IPS DF 6.9 (cell line): ENCODE results near the gene CHST2.

Experiments used
- DNase-seq: peaks from one replicate; pipeline ENCODE4 v3.0.0-alpha.2; 2013; ENCODE audit warnings: low read depth, low spot score
- H3K27ac ChIP-seq: one replicate; pipeline ENCODE4 v1.5.1; 2013; ENCODE audit warnings: low read length, control low read depth
- H3K27me3 ChIP-seq: 2 replicates; pipeline ENCODE4 v1.6.1; 2013; ENCODE audit warnings: mild to moderate bottlenecking, low read length; ENCODE audit not compliant: control insufficient read depth, insufficient read depth
- H3K36me3 ChIP-seq: 2 replicates; pipeline ENCODE4 v1.6.1; 2013; ENCODE audit warnings: low read length; ENCODE audit not compliant: control insufficient read depth, insufficient read depth
- H3K4me1 ChIP-seq: 2 replicates; pipeline ENCODE4 v1.6.1; 2013; ENCODE audit warnings: low read length; ENCODE audit not compliant: control insufficient read depth, insufficient read depth
- H3K4me3 ChIP-seq: 2 replicates; pipeline ENCODE4 v1.5.1; 2013; ENCODE audit warnings: mild to moderate bottlenecking, low read length
- H3K9me3 ChIP-seq: 2 replicates; pipeline ENCODE4 v1.6.1; 2013; ENCODE audit warnings: low read length, inconsistent platforms; ENCODE audit not compliant: control insufficient read depth, insufficient read depth
- WGBS: extraction: QIAGEN DNeasy Blood & Tissue Kit; methylation state at CpG from one replicate; pipeline ENCODE4 v1.1.7; 2013; ENCODE audit warnings: mixed read lengths, missing lambda C conversion rate; ENCODE audit not compliant: insufficient read length, insufficient coverage; 5-methylcytosine and 5-hydroxymethylcytosine counted together

The CHST2 gene

GRCh38 chr3:143121241-143122088 is 1.9 kb downstream of the CHST2 start:
- DNase-seq: peak; percentile 50
- peaks cover 3% of the 10 kb centered on the region; the same call in 1 of the 2 replicates for H3K4me1 ChIP-seq
- WGBS: no CpG with 5 or more reads among the region's 79 CpGs

GRCh38 chr3:143122089-143122430 is 2.5 kb downstream of the CHST2 start:
- Histone ChIP-seq H3K27ac (no peak overlapping the region), H3K4me3 (no peak overlapping the region), H3K36me3 (no peaks in the 10 kb centered on the region), H3K4me1 (peaks cover 3% of the 10 kb centered on the region; the same call in 1 of the 2 replicates), H3K9me3 (no peaks in the 10 kb centered on the region), H3K27me3 (no peaks in the 10 kb centered on the region)
- WGBS: no CpG with 5 or more reads among the region's 16 CpGs
- no peak for DNase-seq

More at GRCh38 chr3:143121241-143122088, 1.9 kb downstream of the CHST2 start:
- no peak overlapping the region for H3K27ac ChIP-seq
- peak overlapping the region; percentile 98; the same call in 1 of the 2 replicates for H3K4me3 ChIP-seq
- no peaks in the 10 kb centered on the region for H3K36me3 ChIP-seq
- H3K27me3 ChIP-seq: no peaks in the 10 kb centered on the region
- no peaks in the 10 kb centered on the region for H3K9me3 ChIP-seq

- Histone ChIP-seq H3K36me3 (no peaks in the 10 kb centered on the region), H3K27me3 (no peaks in the 10 kb centered on the region), H3K27ac (no peak overlapping the region), H3K9me3 (no peaks in the 10 kb centered on the region), H3K4me3 (no peak overlapping the region), H3K4me1 (peaks cover 3% of the 10 kb centered on the region; the same call in 1 of the 2 replicates)
- no peak for DNase-seq
- WGBS: no CpG with 5 or more reads among the region's 4 CpGs
Measured at GRCh38 chr3:143122608-143123352, 3.2 kb downstream of the CHST2 start.

GRCh38 chr3:143123353-143123984 is 3.9 kb downstream of the CHST2 start:
- Histone ChIP-seq H3K27ac (no peak overlapping the region), H3K4me3 (no peak overlapping the region), H3K4me1 (peaks cover 3% of the 10 kb centered on the region; the same call in 1 of the 2 replicates), H3K27me3 (no peaks in the 10 kb centered on the region), H3K36me3 (no peaks in the 10 kb centered on the region), H3K9me3 (no peaks in the 10 kb centered on the region)
- DNase-seq: no peak
- WGBS: 100% methylated on average over 1 of the region's 7 CpGs

- Histone ChIP-seq H3K36me3 (no peaks in the 10 kb centered on the region), H3K27me3 (no peaks in the 10 kb centered on the region), H3K27ac (no peak overlapping the region), H3K9me3 (no peaks in the 10 kb centered on the region), H3K4me1 (peaks cover 3% of the 10 kb centered on the region; the same call in 1 of the 2 replicates), H3K4me3 (no peak overlapping the region)
- no peak for DNase-seq
- no CpG with 5 or more reads among the region's 9 CpGs for WGBS
Measured at GRCh38 chr3:143124601-143125520, 5.3 kb downstream of the CHST2 start.

- H3K4me1 ChIP-seq: no peaks in the 10 kb centered on the region
- no CpG with 5 or more reads among the region's 3 CpGs for WGBS
- no peak overlapping the region for H3K27ac ChIP-seq
- no peak overlapping the region for H3K4me3 ChIP-seq
- DNase-seq: no peak
- H3K36me3 ChIP-seq: no peaks in the 10 kb centered on the region
- H3K9me3 ChIP-seq: no peaks in the 10 kb centered on the region
- H3K27me3 ChIP-seq: no peaks in the 10 kb centered on the region
Measured at GRCh38 chr3:143127801-143128200, 8.2 kb downstream of the CHST2 start.

GRCh38 chr3:143128227-143128955 is 8.8 kb downstream of the CHST2 start:
- Histone ChIP-seq H3K4me1 (no peaks in the 10 kb centered on the region), H3K9me3 (no peaks in the 10 kb centered on the region), H3K27me3 (no peaks in the 10 kb centered on the region), H3K27ac (no peak overlapping the region), H3K4me3 (no peak overlapping the region), H3K36me3 (no peaks in the 10 kb centered on the region)
- WGBS: no CpG with 5 or more reads among the region's 5 CpGs
- DNase-seq: no peak

GRCh38 chr3:143132246-143132980 is 12.8 kb downstream of the CHST2 start:
- Histone ChIP-seq H3K27ac (no peak overlapping the region), H3K4me1 (peaks cover 1% of the 10 kb centered on the region; the same call in 1 of the 2 replicates), H3K9me3 (no peaks in the 10 kb centered on the region), H3K4me3 (no peak overlapping the region), H3K27me3 (no peaks in the 10 kb centered on the region), H3K36me3 (no peaks in the 10 kb centered on the region)
- no CpG with 5 or more reads among the region's 3 CpGs for WGBS
- no peak for DNase-seq

GRCh38 chr3:143134471-143134870 is 14.9 kb downstream of the CHST2 start:
- WGBS: no CpG with 5 or more reads among the region's 1 CpG
- no peaks in the 10 kb centered on the region for H3K36me3 ChIP-seq
- H3K4me3 ChIP-seq: no peak overlapping the region
- no peaks in the 10 kb centered on the region for H3K27me3 ChIP-seq
- no peak overlapping the region for H3K27ac ChIP-seq
- peaks cover 1% of the 10 kb centered on the region; the same call in 1 of the 2 replicates for H3K4me1 ChIP-seq
- H3K9me3 ChIP-seq: no peaks in the 10 kb centered on the region
- no peak for DNase-seq
